Measurements from ENCODE around the gene SLC49A3. TPM values are rescaled to one million over a fixed set of nuclear protein-coding genes. Genes with fewer than 3 reads are reported as not detected.

Gene SLC49A3
- total RNA-seq, 4 donors from 2014 or later, result 1.3 to 3.4 (median 2.2) TPM

- no peak for DNase-seq
- no peak for TF ChIP-seq CTCF (IDR thresholded peaks at IDR 0.05 in 4 of 5, conservative IDR thresholded peaks at IDR 0.05 in 1 of 5)
- no peak for TF ChIP-seq POLR2A (IDR thresholded peaks at IDR 0.05)
- Histone ChIP-seq H3K27me3 (peaks cover 26 to 47% (median 40%) of the 10 kb centered on the region in 3 donors), H3K27ac (no peak overlapping the region), H3K9me3 (no peaks in the 10 kb centered on the region), H3K4me1 (peaks cover 0 to 4% of the 10 kb centered on the region in 2 donors), H3K4me3 (no peak overlapping the region), H3K36me3 (no peaks in the 10 kb centered on the region)
- intact Hi-C loops (cut with DNase I; ENCODE audit: low total_unique reads) (no loop called here), in situ Hi-C loops (cut with MboI; ENCODE audit: low sequenced_read_pairs in 4 of 4) (no loop called here)
- ATAC-seq, result no peak
Measured at GRCh38 chr4:661231-661630, 27.7 kb downstream of the SLC49A3 start.

- ATAC-seq (no peak), DNase-seq (peak in 1 of 2 donors; percentile 3)
- TF ChIP-seq CTCF (IDR thresholded peaks at IDR 0.05 in 4 of 5, conservative IDR thresholded peaks at IDR 0.05 in 1 of 5), result no peak
- intact Hi-C loops (cut with DNase I; ENCODE audit: low total_unique reads), result no loop called here
- Histone ChIP-seq H3K4me3 (no peak overlapping the region), H3K27ac (no peak overlapping the region), H3K36me3 (no peaks in the 10 kb centered on the region), H3K27me3 (peaks cover 24 to 48% (median 37%) of the 10 kb centered on the region in 3 donors), H3K9me3 (no peaks in the 10 kb centered on the region), H3K4me1 (peaks cover 0 to 4% of the 10 kb centered on the region in 2 donors)
- in situ Hi-C loops (cut with MboI; ENCODE audit: low sequenced_read_pairs in 4 of 4), result no loop called here
Measured at GRCh38 chr4:660401-660800, 28.6 kb downstream of the SLC49A3 start.

GRCh38 chr4:659851-660250 is 29.1 kb downstream of the SLC49A3 start:
- H3K27me3 ChIP-seq, result peaks cover 24 to 49% (median 36%) of the 10 kb centered on the region in 3 donors
- peak in 1 of 2 donors; percentile 4 for DNase-seq

GRCh38 chr4:658681-659667 is 30.0 kb downstream of the SLC49A3 start:
- H3K4me3 ChIP-seq, result no peak overlapping the region
- no peaks in the 10 kb centered on the region for H3K9me3 ChIP-seq
- in situ Hi-C loops (cut with MboI; ENCODE audit: low sequenced_read_pairs in 4 of 4) (no loop called here), intact Hi-C loops (cut with DNase I; ENCODE audit: low total_unique reads) (no loop called here)
- no peak for TF ChIP-seq POLR2A (IDR thresholded peaks at IDR 0.05)
- no peak for TF ChIP-seq CTCF (IDR thresholded peaks at IDR 0.05 in 4 of 5, conservative IDR thresholded peaks at IDR 0.05 in 1 of 5)
- ATAC-seq, result no peak
- peak in 1 of 2 donors; percentile 6 for DNase-seq
- H3K27ac ChIP-seq, result no peak overlapping the region
- H3K27me3 ChIP-seq, result peaks cover 18 to 43% (median 27%) of the 10 kb centered on the region in 3 donors
- H3K4me1 ChIP-seq, result peaks cover 0 to 4% of the 10 kb centered on the region in 2 donors
- no peaks in the 10 kb centered on the region for H3K36me3 ChIP-seq

More at GRCh38 chr4:659851-660250, 29.1 kb downstream of the SLC49A3 start:
- intact Hi-C loops (cut with DNase I; ENCODE audit: low total_unique reads) (no loop called here), in situ Hi-C loops (cut with MboI; ENCODE audit: low sequenced_read_pairs in 4 of 4) (no loop called here)
- no peak for ATAC-seq
- no peaks in the 10 kb centered on the region for H3K9me3 ChIP-seq
- no peaks in the 10 kb centered on the region for H3K36me3 ChIP-seq
- H3K4me3 ChIP-seq, result no peak overlapping the region
- TF ChIP-seq CTCF (IDR thresholded peaks at IDR 0.05 in 4 of 5, conservative IDR thresholded peaks at IDR 0.05 in 1 of 5), result no peak
- no peak for TF ChIP-seq POLR2A (IDR thresholded peaks at IDR 0.05)
- peaks cover 0 to 4% of the 10 kb centered on the region in 2 donors for H3K4me1 ChIP-seq
- no peak overlapping the region for H3K27ac ChIP-seq

Measured in gastrocnemius medialis (tissue), 4 donors.